Measurements from ENCODE around the gene ZFP82.

Gene ZFP82

DNA sequence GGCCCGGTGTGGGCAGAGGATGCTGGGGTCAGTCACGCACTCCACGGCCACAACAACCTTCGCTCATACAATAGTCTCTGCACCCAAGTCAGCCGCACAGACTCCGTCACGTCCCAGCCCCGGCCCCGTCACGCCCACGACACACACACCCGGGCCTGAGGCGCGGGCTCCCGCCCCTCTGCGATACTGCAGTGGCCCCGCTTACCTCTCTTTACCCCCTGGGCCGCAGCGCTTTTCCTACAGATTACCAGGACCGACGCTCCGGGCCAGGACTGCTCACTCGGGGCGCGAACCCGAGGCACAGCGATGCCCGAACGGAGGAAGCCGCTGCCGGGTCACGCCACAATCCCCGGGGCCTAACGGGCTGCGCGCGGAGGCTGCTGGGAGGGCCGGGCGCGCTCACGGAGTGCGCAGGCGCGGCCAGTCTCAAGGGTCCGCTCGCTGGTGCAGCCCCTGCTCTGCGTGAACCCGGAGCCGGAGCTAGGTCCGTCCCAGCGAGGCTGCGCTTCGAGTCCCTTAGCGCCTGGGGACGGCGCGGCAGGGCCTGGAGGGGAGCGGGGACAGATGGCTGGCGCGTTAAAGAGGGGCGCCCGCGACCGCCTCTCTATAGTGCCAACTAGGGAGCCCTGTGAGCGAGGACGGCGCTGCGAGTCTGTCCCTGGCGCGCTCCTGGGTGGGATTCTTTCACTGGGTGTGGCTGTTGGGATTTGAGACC lies at the start of gene ZFP82:
Gene ZFP82 (minus strand): TSS at position 358 of the 715 bp plus-strand sequence. CDS start 8,855 bp downstream, outside the sequence.
- no peak for DNase-seq

DNA sequence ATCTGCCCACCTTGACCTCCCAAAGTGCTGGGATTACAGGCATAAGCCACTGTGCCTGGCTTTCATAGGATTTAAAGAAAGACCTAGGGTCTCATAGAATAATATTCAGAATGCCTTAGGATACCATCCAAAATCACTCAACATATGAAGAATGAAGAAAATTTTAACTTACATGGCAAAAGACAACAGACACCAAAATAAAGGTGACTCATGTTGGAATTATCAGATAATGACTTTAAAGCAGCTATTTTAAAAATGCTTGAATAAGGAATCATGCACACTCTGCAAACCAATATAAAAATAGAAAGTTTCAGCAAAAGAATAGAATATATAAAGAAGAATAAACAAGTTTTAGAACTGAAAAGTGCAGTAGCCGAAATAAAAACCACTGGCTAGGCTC lies 41.6 kb upstream of the ZFP82 start:
- no peak for DNase-seq

DNA sequence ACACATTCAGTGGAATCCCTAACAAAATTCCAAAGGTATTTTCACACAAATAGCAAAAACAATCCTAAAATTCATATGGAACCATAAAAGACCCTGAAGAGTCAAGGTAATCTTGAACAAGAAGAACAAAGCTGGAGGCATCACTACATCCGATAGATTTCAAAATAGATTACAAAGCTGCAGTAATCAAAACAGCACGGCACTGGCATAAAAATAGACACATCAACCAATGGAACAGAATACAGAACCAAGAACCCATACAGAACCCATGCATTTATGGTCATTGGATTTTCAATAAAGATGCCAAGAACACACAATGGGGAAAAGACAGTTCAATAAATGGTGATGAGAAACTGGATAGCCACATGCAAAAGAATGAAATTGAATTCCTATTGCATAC lies 38.4 kb upstream of the ZFP82 start:
- no peak for DNase-seq

DNA sequence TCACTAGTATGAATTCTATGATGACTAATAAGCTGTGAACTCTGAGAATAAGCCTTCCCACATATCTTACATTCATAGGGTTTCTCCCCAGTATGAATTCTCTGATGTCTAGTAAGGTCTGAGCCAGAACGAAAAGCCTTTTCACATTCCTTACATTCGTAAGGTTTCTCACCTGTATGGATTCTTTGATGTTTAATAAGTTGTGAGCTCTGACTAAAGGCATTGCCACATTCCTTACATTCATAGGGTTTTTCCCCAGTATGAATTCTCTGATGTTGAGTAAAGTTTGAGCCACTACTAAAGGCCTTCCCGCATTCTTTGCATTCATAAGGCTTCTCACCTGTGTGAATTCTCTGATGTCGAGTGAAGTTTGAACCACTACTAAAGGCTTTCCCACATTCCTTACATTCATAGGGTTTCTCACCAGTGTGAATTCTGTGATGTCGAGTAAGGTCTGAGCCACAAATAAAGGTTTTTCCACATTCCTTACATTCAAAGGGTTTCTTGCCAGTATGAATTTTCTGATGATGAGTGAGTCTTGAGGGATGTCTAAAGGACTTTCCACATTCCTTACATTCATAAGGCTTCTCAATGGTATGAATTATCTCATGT lies 30.7 kb upstream of the ZFP82 start:
- DNase-seq, result no peak

DNA sequence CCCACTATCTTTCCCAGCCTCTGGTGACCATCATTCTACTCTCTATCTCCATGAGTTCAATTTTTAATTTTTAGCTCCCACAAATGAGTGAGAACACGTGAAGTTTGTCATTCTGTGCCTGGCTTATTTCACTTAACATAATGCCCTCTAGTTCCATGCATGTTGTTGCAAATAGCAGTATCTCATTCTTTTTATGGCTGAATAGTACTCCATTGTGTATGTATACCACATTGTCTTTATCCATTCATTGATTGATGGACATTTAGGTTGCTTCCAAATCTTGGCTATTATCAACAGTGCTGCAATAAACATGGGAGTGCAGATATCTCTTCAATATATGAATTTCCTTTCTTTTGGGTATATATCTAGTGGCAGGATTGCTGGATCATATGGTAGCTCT lies 22.9 kb upstream of the ZFP82 start:
- DNase-seq, result no peak

DNA sequence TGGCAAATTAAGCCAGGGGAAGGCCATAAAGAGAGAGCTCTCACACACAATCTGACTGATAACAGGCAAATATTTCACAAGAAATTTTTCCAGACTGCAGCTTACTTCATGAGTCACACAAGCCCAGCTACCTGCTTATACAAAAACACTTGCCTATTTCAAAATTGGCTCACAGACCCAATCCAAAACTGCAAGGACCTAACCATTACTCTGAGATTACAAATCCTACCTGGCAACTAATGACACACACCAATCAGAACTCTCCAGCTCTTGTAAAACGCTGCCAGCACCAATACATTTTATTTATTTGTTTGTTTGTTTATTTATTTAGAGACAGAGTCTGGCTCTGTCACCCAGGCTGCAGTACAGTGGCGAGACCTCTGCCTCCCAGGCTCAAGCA lies 18.1 kb upstream of the ZFP82 start:
- no peak for DNase-seq

DNA sequence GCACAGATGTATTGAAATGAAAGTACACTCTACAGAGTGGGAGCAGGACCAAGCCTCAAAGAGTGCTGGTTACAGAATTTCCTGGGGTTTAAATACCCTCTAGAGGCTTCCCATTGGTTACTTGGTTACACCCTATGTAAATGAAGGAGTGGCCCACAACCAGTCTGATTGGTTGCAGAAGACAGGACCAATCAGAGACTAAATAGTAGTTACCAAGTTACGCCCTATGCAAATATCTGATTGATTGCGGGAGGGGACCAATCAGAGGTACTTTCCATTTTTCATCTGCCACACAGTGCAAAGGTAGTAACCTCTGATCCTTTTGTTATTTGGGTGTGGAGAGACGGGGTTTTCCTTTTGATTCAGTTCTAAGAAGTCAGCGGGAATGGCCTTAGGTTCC lies 5.5 kb upstream of the ZFP82 start:
- no peak for DNase-seq

DNA sequence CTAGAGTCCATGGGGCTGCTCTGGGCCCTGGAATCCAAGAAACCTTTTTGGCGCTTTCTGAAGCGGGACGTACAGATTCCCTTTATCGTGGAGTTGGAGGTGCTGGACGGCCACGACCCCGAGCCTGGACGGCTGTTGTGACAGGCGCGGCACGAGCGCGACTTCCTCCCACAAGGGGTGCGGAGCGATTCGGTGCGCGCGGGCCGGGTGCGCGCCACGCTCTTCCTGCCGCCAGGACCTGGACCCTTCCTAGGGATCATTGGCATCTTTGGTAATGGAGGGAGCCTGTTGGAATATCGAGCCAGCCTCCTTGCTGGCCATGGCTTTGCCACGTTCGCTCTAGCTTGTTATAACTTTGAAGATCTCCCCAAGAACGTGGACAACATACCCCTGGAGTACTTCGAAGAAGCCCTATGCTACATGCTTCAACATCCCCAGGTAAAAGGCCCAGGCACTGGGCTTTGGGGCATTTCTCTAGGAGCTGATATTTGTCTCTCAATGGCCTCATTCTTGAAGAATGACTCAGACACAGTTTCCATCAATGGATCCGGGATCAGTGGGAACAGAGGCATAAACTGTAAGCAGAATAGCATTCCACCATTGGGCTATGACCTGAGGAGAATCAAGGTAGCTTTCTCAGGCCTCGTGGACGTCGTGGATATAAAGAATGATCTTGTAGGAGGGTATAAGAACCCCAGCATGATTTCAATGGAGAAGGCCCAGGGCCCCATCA lies 3.5 kb upstream of the ZFP82 start:
- DNase-seq, result no peak

DNA sequence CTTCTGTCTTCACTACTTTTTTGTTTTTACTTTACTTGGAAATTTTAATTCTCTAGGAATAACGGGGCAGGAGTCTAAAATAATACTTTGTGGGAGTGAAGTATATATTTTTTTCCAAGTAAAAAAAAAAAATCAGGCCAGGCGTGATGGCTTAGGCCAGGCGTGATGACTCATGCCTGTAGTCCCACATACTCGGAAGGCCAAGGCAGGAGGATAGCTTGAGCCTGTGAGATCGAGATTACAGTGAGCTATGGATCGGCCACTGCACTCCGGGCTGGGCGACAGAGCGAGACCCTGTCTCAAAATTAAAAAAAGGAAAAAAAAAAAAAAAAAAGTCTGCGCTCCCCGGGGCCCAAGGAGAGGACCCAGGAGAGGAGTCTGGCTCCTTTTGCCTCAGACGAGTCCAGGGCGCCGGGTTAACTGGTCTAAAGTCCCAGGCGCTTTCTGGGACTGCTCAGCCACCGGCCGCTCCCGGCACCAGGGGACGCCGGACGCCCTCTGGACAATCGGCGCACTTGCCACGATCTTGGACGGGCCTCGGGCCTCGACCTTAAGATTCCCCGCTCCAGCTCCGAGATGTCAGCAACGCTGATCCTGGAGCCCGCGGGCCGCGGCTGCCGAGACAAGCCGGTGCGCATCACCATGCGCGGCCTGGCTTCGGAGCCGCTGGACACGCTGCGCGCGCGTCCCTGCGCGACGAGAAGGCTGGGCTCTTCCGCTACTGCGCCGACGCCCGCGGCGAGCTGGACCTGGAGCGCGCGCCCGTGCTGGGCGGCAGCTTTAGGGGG lies 2.7 kb upstream of the ZFP82 start:
- DNase-seq, result no peak

DNA sequence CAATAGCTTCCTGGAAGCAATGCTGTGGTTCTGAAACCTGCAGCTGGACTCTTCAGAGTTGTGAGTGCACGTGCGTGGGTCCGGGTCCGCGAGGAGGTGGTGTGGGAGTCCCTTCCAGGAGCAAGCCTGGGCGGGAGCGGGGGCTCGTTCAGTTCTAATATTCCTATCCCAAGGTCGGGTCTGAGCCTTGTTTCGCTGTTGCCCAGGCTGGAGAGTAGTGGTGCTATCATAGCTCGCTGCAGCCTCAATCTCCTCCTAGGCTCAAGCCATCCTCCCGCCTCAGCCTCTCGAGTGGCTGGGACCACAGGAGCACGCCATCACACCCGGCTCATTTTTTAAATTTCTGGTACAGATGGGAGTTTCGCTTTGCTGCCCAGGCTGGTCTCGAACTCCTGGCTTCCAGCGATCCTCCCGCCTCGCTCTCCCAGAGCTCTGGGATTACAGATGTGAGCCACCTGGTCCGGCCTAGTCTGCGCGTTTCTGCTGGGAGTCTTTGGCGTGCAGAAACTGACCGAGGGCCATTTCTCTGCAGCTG lies 625 bp downstream of the ZFP82 start:
- DNase-seq, result no peak

DNA sequence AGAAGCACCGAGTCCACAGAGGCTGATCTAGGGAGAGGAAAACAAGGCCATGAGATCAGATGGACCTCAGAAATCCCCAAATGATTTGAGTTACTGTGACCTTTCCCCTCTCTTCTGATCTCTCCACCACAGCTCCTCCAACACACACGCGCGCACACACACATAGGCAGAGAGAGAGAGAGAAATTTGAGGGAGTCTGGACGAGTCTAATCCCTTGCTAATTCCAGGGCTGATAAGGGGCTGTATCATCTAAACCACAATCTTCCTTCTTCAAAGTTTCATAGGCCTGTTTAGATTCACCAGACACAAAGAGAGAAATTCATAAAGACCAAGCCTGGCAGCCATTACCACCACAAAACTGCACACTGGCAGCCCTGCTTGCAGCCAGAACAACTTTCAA lies 8.6 kb downstream of the ZFP82 start:
- DNase-seq, result no peak

DNA sequence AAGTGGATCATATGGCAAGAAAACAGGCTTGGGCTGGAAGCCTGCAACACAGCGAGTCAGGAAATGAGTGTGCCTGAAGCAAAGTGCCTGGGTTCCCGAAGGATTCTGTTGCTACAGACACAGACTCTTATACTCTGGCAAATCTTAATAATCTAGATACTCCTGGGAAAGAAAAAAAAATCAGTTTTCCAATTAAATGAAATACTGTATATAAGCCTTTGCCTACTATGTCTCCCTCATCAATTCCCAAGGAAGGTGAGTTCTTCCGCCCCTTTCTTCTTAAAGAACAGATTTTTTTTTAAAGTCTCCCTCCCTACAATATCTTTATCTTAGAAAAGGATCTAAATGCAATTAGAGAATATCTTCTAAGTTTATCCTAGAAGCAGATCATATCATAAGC lies 10.3 kb downstream of the ZFP82 start:
- DNase-seq, result no peak

DNA sequence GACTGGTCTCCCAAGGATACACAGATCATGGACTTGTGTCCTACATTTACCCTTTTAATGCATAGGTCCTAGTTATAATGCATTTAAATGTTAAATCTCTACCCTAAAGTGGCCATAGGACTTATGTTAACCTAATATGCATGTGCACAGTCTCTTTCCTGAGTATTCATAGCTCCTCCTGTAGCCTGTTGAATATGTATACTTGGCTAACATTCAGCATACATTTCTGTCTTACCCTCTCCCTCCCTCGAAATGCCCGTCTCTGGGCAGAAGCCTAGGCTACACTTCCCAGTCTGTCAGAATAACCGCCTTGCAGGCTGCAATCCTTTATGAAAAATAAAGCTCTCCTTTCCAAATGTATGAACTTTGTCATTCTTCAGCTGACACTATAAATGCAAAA lies 13.9 kb downstream of the ZFP82 start:
- no peak for DNase-seq

DNA sequence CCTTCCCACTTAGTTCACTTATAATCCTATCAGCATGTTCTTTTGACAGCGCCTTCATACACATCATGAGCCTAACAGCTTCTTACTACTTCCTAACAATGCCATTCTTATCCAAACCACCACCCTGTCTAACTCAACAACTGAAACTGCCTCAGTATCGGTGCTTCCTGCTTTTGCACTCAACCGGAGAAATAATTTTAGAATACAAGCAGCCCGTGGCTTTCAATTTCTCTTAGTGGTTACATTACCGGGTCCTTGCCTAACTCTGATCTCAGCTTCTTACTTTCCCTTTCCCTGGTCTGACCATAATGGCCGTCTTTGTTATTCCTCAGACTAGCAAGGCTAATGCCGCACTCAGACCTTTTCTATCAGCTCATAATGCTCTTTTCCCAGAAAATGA lies 17.0 kb downstream of the ZFP82 start:
- no peak for DNase-seq

DNA sequence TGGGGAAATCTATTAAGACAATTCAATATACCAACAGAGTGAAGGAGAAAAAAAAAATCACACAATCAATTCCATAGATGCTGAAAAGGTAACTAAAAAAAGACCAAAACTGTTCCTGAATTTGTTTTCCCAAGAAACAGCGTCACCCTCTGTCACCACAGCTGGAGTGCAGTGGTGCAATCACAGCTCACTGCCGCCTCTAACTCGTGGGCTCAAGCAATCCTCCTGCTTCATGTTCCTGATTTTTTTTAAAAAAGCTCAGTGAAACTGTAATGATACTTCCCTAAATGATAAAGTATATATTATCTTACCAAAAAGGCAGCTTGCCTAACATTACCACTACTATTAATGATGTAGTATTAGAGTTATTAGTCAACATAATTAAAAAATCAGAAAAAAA lies 19.9 kb downstream of the ZFP82 start:
- DNase-seq, result no peak

DNA sequence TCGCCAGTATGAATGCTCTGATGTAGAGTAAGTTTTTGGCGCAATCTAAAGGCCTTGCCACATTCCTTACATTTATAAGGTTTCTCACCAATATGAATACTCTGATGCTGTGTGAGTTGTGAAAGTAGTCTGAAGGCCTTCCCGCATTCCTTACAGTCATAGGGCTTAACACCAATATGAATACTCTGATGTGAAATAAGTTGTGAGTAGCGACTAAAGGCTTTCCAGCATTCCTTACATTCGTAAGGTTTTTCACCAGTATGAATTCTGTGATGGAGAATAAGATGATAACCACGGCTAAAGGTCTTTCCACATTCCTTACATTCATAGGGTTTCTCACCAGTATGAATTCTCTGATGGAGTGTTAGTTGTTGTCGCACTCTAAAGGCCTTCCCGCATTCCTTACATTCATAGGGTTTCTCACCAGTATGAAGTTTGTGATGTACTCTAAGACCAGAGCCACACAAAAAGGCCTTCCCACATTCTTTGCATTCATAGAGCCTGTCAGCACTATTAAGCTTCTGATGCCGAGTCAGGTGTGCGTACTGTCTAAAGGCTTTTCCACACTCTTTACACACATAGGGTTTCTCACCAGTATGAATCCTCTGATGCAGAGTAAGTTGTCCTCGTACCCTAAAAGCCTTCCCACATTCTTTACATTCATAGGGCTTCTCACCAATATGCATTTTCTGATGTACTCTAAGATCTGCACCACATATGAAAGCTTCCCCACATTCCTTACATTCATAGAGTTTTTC lies 25.3 kb downstream of the ZFP82 start:
- DNase-seq, result no peak

DNA sequence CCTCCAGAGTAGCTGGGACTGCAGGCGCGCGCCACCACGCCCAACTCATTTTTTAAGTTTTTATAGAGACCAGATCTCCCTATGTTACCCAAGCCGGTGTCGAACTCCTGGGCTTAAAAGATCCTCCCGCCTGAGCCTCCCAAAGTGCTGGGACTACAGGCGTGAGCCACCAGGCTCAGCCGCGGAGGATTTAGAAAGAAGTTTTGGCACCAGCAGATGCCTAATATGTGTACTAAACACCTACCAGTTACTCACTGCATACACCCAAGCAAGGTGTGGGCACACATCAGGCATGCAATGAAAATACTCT lies 39.0 kb downstream of the ZFP82 start:
- DNase-seq, result no peak

DNA sequence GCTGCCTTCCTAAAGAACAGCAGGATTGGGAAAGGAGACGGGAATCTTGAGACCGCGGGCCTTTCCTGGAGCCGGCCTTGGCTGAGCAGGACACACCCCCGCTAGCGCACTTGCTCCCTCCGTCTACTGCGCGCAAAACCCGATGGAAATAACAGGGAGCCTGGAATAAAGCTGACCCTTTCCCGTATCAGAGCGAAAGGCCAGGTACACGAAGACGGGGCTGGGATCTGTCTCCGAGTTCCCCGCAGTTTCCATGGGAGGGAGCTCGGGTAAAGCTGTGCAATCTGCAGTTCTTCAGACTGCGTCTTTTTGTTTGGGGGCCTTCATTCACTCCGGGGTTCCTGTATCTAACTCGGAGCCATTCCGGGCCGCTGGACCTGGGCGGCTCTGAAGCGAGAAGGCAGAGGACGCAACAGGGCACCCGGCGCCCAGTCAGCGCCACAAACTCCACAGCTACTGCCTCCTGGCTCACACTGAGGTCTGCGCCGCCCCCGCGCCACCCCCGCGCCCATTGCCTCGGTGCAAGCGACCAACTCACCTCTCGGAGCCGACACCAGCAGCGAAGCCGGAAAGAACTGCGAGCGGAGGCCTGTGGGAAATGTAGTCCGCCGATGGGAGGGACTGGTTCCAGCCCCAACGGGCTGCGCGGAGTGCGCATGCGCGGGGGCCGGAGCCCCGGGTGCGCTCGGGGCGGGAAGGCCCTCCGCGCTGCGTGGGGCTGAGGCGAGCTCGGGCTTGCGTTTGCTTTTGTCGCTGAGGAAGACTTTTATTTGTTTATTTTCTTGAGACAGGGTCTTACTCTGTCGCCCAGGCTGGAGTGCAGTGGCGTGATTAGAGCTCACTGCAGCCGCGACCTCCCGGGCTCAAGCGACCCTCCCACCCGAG lies 39.6 kb downstream of the ZFP82 start, which contains the start of gene ZFP14:
Gene ZFP14 (minus strand): TSS at position 577 of the 885 bp plus-strand sequence. CDS start 11,309 bp downstream, outside the sequence.
- DNase-seq, result peak; percentile 72

DNA sequence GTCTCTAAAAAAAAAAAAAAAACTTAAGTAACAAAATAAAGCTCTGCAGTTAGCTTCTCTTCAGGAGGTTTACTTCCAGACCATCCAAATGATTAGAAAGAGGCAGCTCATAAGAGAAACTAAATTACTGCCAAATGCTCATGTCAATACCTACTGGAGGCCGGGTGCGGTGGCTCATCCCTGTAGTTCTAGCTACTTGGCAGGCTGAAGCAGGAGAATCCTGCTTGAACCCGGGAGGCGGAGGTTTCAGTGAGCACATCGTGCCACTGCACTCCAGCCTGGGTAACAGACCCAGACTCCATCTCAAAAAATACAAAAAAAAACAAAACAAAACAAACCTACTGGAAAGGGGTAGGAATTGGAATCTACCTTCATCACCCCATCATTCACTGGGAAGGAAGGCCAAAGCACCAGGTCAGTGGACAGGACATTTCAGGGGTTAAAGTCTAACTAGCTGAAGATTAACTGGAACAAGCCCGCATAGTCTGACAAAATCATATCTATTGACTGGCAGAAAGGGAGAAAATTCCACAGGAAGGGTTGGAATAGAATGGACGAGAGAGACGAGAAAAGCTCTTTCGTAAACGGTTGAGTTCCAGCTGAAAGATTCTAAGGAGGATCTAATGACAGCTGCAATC lies 40.8 kb downstream of the ZFP82 start:
- no peak for DNase-seq

DNA sequence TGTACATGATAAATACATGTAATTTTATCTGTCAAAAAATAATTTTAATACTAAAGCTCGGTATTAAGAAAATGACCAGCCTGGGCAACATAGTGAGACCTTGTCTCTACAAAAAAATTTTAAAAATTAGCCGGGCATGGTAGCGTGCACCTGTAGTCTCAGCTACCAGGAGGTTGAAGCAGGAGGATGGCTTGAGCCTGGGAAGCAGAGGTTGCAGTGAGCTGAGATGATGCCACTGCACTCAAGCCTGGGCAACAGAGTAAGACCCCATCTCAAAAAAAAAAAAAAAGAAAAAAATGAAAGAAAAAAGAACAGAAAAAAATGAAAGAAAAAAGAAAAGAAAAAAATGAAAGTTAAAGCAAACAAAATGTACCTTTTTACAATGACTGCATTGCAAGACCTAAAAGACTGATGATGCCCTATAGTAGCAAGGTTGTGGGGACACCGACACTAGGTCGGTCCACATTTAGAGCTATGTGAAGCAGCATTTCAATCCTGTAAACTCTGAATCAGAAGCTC lies 44.7 kb downstream of the ZFP82 start:
- no peak for DNase-seq

DNA sequence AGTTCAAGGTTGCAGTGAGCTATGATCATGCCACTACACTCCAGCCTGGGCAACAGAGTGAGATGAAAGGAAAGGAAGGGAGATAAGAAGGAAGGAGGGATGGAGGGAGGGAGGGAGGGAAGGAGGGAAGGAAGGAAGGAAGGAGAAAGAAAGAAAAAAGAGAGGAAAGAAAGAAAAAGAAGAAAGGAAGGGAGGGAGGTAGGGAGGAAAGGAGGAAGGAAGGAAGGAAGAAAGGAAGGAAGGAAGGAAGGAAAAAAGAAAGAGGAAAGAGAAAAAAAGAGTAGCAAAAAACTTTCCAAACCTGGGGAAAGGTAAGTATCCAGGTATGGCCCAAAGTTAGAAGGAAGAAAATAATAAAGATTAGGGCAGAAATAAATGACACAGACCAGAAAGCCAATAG lies 46.6 kb downstream of the ZFP82 start:
- no peak for DNase-seq

Measured in NCI-H1048 (cell line).